Measurements from ENCODE around the gene ICAM5.

The ICAM5 gene

GRCh38 chr19:10260141-10260584 lies 29.6 kb upstream of the ICAM5 start:
- TF ChIP-seq CTCF (IDR thresholded peaks at IDR 0.05; ENCODE audit: extremely low read depth, missing control alignments) = no peak
- no peak for DNase-seq (ENCODE audit: low spot score)

- DNase-seq (ENCODE audit: low spot score) = no peak
- TF ChIP-seq CTCF (IDR thresholded peaks at IDR 0.05; ENCODE audit: extremely low read depth, missing control alignments) = no peak
Observed at GRCh38 chr19:10262771-10263170, 27.0 kb upstream of the ICAM5 start.

GRCh38 chr19:10266706-10267105 lies 23.0 kb upstream of the ICAM5 start:
- TF ChIP-seq CTCF (IDR thresholded peaks at IDR 0.05; ENCODE audit: extremely low read depth, missing control alignments) = no peak
- no peak for DNase-seq (ENCODE audit: low spot score)

- no peak for DNase-seq (ENCODE audit: low spot score)
- TF ChIP-seq CTCF (IDR thresholded peaks at IDR 0.05; ENCODE audit: extremely low read depth, missing control alignments) = no peak
Observed at GRCh38 chr19:10268071-10268470, 21.7 kb upstream of the ICAM5 start.

DNA sequence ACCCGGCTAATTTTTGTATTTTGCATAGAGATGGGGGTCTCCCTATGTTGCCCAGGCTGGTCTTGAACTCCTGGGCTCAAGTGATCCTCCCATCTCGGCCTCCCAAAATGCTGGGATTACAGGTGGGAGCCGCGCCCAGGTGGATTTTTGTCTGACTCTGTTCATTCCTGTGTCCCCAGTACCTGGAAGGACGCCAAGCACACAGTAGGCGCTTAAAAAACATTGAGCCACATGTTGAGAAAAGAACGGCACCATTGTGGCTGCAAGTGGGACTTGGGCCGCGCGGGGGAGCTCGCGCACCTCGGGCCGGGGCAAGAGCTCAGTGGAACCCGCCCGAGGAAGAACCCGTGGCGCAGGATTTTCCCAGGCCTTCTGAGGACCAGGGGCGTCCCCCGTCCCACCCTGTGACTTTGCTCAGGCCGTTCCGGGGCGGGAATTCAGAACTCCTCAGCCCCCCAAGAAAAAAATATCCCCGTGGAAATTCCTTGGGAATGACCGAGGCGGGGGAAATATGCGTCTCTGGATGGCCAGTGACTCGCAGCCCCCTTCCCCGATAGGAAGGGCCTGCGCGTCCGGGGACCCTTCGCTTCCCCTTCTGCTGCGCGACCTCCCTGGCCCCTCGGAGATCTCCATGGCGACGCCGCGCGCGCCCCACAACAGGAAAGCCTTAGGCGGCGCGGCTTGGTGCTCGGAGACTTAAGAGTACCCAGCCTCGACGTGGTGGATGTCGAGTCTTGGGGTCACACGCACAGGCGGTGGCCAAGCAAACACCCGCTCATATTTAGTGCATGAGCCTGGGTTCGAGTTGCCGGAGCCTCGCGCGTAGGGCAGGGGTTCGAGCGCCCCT lies 20.2 kb upstream of the ICAM5 start:
- TF ChIP-seq CTCF (IDR thresholded peaks at IDR 0.05; ENCODE audit: extremely low read depth, missing control alignments) = peak; percentile 96
- peak; percentile 81 for DNase-seq (ENCODE audit: low spot score)

DNA sequence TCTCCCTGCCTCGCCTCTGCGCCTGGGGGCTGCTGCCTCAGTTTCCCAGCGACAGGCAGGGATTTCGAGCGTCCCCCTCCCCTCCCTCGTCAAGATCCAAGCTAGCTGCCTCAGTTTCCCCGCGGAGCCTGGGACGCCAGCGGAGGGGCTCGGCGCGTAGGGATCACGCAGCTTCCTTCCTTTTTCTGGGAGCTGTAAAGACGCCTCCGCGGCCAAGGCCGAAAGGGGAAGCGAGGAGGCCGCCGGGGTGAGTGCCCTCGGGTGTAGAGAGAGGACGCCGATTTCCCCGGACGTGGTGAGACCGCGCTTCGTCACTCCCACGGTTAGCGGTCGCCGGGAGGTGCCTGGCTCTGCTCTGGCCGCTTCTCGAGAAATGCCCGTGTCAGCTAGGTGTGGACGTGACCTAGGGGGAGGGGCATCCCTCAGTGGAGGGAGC lies 19.6 kb upstream of the ICAM5 start:
- peak; percentile 72 for DNase-seq (ENCODE audit: low spot score)
- no peak for TF ChIP-seq CTCF (IDR thresholded peaks at IDR 0.05; ENCODE audit: extremely low read depth, missing control alignments)

GRCh38 chr19:10270616-10271394 lies 18.9 kb upstream of the ICAM5 start, which contains the start of gene ICAM1:
Gene ICAM1 (plus strand): TSS chr19:10271120. CDS start chr19:10271160, 40 bp downstream.
- TF ChIP-seq CTCF (IDR thresholded peaks at IDR 0.05; ENCODE audit: extremely low read depth, missing control alignments) = no peak
- DNase-seq (ENCODE audit: low spot score) = peak; percentile 81

All from GM20000 (cell line).